HFFc6 (cell line): ENCODE data around the gene EMC8. TPM values are rescaled to one million over a fixed set of nuclear protein-coding genes. Genes with fewer than 3 reads are reported as not detected.

Source experiments
- DNase-seq: peaks from one replicate; pipeline ENCODE4 v3.0.0-alpha.2; 2018
- H3K27ac Mint-ChIP-seq: 2 replicates; pipeline ENCODE4 v1.8.0; 2020; ENCODE audit warnings: mild to moderate bottlenecking, mixed read lengths
- H3K27me3 Mint-ChIP-seq: 2 replicates; pipeline ENCODE4 v1.8.0; 2021; ENCODE audit warnings: mild to moderate bottlenecking, moderate library complexity, mixed read lengths; ENCODE audit not compliant: insufficient read depth
- H3K36me3 Mint-ChIP-seq: 2 replicates; pipeline ENCODE4 v1.8.0; 2021; ENCODE audit warnings: low read depth, mixed read lengths
- H3K4me1 Mint-ChIP-seq: 2 replicates; pipeline ENCODE4 v1.8.0; 2020; ENCODE audit warnings: low read depth, mixed read lengths
- H3K4me3 Mint-ChIP-seq: 2 replicates; pipeline ENCODE4 v1.8.0; 2020; ENCODE audit warnings: mild to moderate bottlenecking, moderate library complexity, mixed read lengths
- H3K9me3 Mint-ChIP-seq: 2 replicates; pipeline ENCODE4 v1.8.0; 2020; ENCODE audit warnings: mild to moderate bottlenecking, mixed read lengths
- total RNA-seq, 6 experiments: library from RNA; stranded (reverse); fragmentation: NEBNext Ultra II Directional; extraction: Animal tissue kit (Norgen Biotek cat#: 25700); gene quantifications; 2 replicates in 1 of 6; 3 replicates in 5 of 6; pipeline ENCODE4 v1.2.3, GENCODE V29; 2021
- TF ChIP-seq, protein P1 (sequence below): fragments of 200-600 bp; sonication (generic); IDR thresholded peaks from 2 replicates; pipeline ENCODE4 v1.5.0; 2021; ENCODE audit warnings: antibody characterized with exemption, mild to moderate bottlenecking

Gene EMC8
- total RNA-seq, 6 experiments from 2014 or later: 31.7 to 38.4 (median 36.6) TPM

DNA sequence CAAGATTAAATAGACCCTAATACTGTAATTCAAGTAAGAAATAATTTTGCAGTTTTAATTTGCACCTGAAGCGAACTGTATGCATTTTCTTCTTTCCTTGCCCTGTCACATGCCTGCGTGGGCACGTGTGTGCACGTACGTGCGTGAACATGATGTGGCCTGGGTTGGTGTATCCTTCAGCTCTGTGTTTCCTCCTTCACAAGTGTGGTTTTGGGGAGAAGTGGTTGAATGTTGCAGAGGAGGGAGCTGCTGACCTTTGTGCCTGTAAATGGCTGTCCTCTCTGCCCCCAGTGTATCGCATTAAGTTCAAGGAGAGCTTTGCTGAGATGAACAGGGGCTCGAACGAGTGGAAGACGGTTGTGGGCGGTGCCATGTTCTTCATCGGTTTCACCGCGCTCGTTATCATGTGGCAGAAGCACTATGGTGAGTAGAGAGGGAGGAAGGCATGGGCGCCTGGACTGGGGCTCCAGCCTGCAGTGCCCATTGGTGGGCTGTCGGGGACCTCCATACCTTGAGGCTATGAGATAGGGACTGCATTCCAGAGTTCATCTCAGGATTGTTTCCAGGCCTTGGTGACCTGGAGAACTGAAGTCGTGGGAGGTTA lies 6.2 kb upstream of the EMC8 start:
- Mint-ChIP-seq H3K9me3 (no peaks in the 10 kb centered on the region), H3K4me1 (peaks cover 18% of the 10 kb centered on the region), H3K4me3 (no peak overlapping the region), H3K27ac (no peak overlapping the region), H3K36me3 (peaks cover 47% of the 10 kb centered on the region), H3K27me3 (peaks cover 10% of the 10 kb centered on the region; the same call in 1 of the 2 replicates)
- DNase-seq: no peak
- TF ChIP-seq, protein P1, sequence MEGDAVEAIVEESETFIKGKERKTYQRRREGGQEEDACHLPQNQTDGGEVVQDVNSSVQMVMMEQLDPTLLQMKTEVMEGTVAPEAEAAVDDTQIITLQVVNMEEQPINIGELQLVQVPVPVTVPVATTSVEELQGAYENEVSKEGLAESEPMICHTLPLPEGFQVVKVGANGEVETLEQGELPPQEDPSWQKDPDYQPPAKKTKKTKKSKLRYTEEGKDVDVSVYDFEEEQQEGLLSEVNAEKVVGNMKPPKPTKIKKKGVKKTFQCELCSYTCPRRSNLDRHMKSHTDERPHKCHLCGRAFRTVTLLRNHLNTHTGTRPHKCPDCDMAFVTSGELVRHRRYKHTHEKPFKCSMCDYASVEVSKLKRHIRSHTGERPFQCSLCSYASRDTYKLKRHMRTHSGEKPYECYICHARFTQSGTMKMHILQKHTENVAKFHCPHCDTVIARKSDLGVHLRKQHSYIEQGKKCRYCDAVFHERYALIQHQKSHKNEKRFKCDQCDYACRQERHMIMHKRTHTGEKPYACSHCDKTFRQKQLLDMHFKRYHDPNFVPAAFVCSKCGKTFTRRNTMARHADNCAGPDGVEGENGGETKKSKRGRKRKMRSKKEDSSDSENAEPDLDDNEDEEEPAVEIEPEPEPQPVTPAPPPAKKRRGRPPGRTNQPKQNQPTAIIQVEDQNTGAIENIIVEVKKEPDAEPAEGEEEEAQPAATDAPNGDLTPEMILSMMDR: no peak

DNA sequence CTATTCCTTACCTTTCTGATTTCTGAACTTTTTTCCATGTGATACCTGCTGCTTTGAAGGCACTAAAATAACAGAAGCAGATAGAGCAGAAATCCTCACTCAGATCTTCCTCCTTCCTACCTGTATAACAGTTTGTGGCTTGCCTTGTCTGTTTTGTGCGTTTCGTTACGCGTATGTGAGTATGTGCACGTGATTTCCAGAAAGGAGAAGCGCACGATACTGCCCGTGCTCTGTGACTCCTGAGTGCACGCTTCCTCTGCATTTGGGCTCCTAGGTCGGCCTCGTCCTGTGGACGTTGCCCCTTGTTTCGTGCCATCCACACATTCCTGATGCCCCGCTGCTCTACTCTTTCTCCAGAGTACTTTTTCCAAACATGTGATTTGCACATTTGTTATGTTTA lies 4.2 kb upstream of the EMC8 start:
- H3K36me3 Mint-ChIP-seq: peaks cover 54% of the 10 kb centered on the region
- peaks cover 22% of the 10 kb centered on the region for H3K4me1 Mint-ChIP-seq
- no peaks in the 10 kb centered on the region; the same call in none of the 2 replicates for H3K27me3 Mint-ChIP-seq
- H3K9me3 Mint-ChIP-seq: no peaks in the 10 kb centered on the region
- TF ChIP-seq, protein P1: no peak
- H3K27ac Mint-ChIP-seq: no peak overlapping the region; the same call in 1 of the 2 replicates
- no peak for DNase-seq
- no peak overlapping the region for H3K4me3 Mint-ChIP-seq

DNA sequence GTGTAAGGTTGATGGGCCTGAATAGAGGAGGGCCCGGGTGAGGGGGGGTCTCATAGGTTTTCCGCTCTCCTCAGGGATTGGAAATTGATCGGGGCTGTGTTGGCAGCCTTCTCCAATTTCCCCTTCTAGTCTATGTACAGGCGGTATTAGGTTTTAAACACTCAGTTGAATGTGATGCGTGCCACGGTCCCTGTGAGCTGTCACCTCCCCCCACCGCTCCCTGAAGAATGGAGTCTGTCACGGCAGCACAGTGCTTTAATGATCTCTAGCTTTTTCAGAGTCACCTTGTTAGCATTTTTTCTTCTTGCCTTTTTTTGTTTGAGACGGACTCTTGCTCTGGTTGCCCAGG lies 951 bp upstream of the EMC8 start:
- H3K4me1 Mint-ChIP-seq: peaks cover 46% of the 10 kb centered on the region
- TF ChIP-seq, protein P1: no peak
- H3K36me3 Mint-ChIP-seq: peaks cover 65% of the 10 kb centered on the region
- H3K4me3 Mint-ChIP-seq: peak overlapping the region; percentile 93
- H3K9me3 Mint-ChIP-seq: no peaks in the 10 kb centered on the region
- H3K27ac Mint-ChIP-seq: peak overlapping the region; percentile 92
- no peaks in the 10 kb centered on the region; the same call in none of the 2 replicates for H3K27me3 Mint-ChIP-seq
- peak; percentile 32 for DNase-seq

DNA sequence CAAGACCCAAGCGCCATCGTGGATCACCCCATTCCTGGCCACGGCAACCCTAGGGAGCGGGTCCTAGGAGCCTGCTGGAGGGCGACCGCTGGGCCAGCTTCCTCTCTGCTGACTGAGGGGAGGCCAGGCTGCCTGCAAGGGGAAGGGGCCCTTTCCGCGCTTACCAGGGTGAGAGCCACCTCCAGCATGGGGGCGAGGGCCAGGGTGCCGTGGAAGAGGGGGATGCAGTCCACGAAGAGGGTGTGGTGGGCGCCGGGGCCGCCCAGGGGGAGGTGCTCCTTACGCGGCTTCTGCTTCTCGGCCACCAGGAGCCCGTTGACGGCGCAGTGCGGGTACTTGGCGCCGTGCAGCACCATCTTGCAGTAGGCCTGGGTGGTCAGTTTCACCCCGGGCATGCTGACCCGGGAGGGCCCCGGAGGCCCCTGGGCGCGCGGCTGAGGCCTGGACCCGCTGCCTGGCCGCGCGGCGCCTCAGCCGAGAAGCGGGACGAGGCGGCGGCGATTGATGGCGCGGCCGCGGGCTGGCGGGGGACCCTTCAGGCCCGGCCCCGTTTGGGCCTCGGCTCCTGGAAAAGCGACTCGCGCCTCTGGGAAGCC lies 345 bp downstream of the EMC8 start:
- no peaks in the 10 kb centered on the region; the same call in none of the 2 replicates for H3K27me3 Mint-ChIP-seq
- H3K9me3 Mint-ChIP-seq: no peaks in the 10 kb centered on the region
- H3K36me3 Mint-ChIP-seq: peaks cover 56% of the 10 kb centered on the region
- H3K27ac Mint-ChIP-seq: peak overlapping the region; percentile 72
- TF ChIP-seq, protein P1: peak; percentile 44
- peak overlapping the region; percentile 94 for H3K4me3 Mint-ChIP-seq
- peaks cover 53% of the 10 kb centered on the region for H3K4me1 Mint-ChIP-seq
- peak; percentile 21 for DNase-seq

DNA sequence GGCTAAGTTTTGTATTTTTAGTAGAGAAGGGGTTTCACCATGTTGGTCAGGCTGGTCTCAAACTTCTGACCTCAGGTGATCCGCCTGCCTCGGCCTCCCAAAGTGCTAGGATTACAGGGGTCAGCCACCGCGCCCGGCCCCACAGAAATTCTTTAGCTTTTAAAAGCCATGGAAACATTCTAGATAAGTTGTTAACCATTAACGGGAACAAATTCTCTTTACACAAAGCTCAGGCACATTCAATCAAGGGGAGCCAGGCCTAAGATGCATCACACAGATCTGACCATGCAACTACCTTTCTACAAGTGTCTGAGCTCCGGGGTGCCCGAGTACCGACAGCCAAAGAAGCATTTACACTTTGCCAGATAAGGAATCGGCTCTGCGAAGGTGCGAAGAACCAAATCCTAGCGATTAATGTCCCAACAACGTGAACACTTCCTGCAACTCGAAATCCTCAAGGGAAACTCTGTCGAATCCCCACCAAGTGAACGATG lies 1.0 kb downstream of the EMC8 start:
- TF ChIP-seq, protein P1: no peak
- H3K4me1 Mint-ChIP-seq: peaks cover 54% of the 10 kb centered on the region
- DNase-seq: no peak
- H3K9me3 Mint-ChIP-seq: no peaks in the 10 kb centered on the region
- peak overlapping the region; percentile 72 for H3K27ac Mint-ChIP-seq
- peaks cover 51% of the 10 kb centered on the region for H3K36me3 Mint-ChIP-seq
- H3K27me3 Mint-ChIP-seq: no peaks in the 10 kb centered on the region; the same call in none of the 2 replicates
- peak overlapping the region; percentile 94 for H3K4me3 Mint-ChIP-seq
